SK-N-MC (cell line): ENCODE results near the gene KDM4E.
A peak's percentile ranks its signal among the peaks of the same experiment; 100 is the strongest.

Experiments used
- DNase-seq: peaks from one replicate; pipeline ENCODE4 v3.0.0-alpha.2; 2011; ENCODE audit warnings: low read depth, low spot score
- H3K27ac ChIP-seq: fragments of 200-600 bp; sonication (generic); 2 replicates; pipeline ENCODE4 v1.5.1; 2016; ENCODE audit warnings: mixed run types
- H3K36me3 ChIP-seq: fragments of 200-600 bp; sonication (generic); 2 replicates; pipeline ENCODE4 v1.6.1; 2017; ENCODE audit warnings: antibody characterized with exemption, low read length, mixed read lengths; ENCODE audit not compliant: insufficient read depth
- H3K4me3 ChIP-seq: fragments of 200-600 bp; sonication (generic); 2 replicates; pipeline ENCODE4 v1.5.1; 2016
- H3K9ac ChIP-seq: fragments of 200-600 bp; sonication (generic); 2 replicates; pipeline ENCODE4 v1.8.0; 2017; ENCODE audit warnings: mixed run types, mixed read lengths; ENCODE audit not compliant: insufficient read length
- H3K9me3 ChIP-seq: fragments of 200-600 bp; sonication (generic); 2 replicates; pipeline ENCODE4 v1.6.1; 2017; ENCODE audit warnings: low read depth, mild to moderate bottlenecking, antibody characterized with exemption, low read length, moderate library complexity, mixed read lengths
- EZH2 ChIP-seq: fragments of 200-600 bp; sonication (generic); IDR thresholded peaks from one replicate; pipeline ENCODE4 v1.6.1; 2017; ENCODE audit warnings: antibody characterized with exemption
- FOXP2 ChIP-seq: optimal IDR thresholded peaks from 2 replicates; pipeline ENCODE3; 2011; ENCODE audit warnings: mild to moderate bottlenecking, moderate library complexity; ENCODE audit not compliant: insufficient read depth; ENCODE audit errors: extremely low read length, control extremely low read depth
- POLR2AphosphoS5 ChIP-seq: IDR thresholded peaks from 2 replicates; pipeline ENCODE4 v1.6.1; 2012; ENCODE audit warnings: mild to moderate bottlenecking, low read depth, low read length, borderline replicate concordance

KDM4E gene

DNA sequence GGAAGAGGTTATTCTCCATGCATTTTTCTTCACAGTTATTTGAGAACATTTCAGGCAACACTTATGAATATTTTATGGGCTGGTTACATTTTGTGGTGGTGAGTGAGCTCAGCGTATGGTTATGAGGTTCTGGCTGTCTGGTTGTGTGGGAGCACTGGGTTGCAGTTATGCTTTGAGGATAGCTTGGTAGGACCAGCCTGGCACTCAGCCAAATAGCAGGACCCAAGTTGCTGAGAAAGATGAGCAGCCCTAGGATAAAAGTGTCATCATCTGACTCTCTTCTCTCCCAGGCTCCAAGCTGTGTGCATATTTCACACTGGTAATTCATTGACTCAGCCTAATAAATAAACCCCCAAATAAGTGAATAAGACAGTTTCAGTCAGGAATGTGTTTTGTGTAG lies 33.6 kb downstream of the KDM4E start:
- no peak for TF ChIP-seq POLR2AphosphoS5
- TF ChIP-seq EZH2: no peak
- no peak for TF ChIP-seq FOXP2
- DNase-seq: no peak
- Histone ChIP-seq H3K4me3 (no peak overlapping the region), H3K9ac (no peak overlapping the region), H3K27ac (no peak overlapping the region), H3K36me3 (no peaks in the 10 kb centered on the region), H3K9me3 (no peaks in the 10 kb centered on the region)

DNA sequence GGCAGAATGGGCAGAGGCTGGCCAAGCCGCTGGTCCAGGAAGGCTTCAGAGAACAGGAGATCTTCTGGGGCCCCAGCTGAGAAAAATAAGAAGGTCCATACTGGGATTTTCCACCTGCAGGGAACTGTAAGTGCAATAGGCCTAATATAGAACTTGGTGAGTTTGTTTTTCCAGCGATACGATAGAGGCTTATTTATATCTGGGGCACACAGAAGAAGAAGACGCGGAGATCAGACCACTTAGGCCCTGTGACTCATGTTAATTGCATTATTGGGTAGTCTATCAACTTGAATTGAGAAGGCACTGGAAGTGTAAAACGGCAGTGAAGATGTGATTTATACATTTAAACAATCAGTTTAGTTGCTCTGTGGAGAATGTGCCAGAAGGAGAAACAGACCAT lies 34.0 kb downstream of the KDM4E start:
- no peaks in the 10 kb centered on the region for H3K36me3 ChIP-seq
- DNase-seq: no peak
- H3K4me3 ChIP-seq: no peak overlapping the region
- no peak overlapping the region for H3K27ac ChIP-seq
- no peak overlapping the region for H3K9ac ChIP-seq
- H3K9me3 ChIP-seq: no peaks in the 10 kb centered on the region
- no peak for TF ChIP-seq POLR2AphosphoS5
- no peak for TF ChIP-seq EZH2
- TF ChIP-seq FOXP2: no peak

DNA sequence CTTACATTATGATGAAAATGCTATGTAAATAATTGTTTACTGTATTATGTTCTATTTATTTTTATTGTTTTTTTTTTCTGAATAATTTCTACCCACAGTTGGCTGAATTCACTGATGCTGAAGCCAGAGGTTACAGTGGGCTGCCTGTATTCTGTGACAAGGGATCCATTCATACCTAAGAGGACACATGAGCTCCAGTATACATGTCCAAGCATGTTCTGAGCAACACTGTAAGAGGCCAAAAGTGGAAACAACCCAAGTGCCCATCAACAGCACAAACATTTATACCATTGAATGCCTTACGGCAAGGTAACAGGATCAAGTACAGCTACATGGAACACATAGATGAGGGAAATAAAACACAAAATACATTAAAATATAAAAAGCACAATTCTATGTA lies 40.3 kb downstream of the KDM4E start:
- no peak overlapping the region for H3K4me3 ChIP-seq
- no peaks in the 10 kb centered on the region for H3K36me3 ChIP-seq
- DNase-seq: no peak
- H3K9ac ChIP-seq: no peak overlapping the region
- no peak for TF ChIP-seq FOXP2
- no peak for TF ChIP-seq POLR2AphosphoS5
- no peak for TF ChIP-seq EZH2
- no peak overlapping the region for H3K27ac ChIP-seq
- no peaks in the 10 kb centered on the region for H3K9me3 ChIP-seq

DNA sequence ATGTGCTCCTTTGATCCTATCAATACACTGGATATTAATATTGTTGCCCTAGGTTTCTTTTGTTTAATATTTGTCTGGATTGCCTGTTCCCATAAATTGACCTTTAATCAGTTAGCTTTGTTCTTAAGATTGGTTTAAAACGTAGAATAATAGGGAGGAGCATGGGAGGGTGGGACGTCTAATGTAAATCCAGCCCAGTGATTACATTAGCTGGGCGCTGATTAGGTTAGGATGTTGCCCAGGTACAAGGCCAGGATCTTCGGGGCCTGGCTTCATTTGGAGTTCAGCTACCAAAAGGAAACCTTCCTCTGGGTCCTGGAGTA lies 41.6 kb downstream of the KDM4E start, which contains the start of gene SRSF8:
TSS of gene SRSF8 (plus strand) at position 204 of the 323 bp plus-strand sequence. CDS start 308 bp downstream, outside the sequence.
- Histone ChIP-seq H3K9me3 (no peaks in the 10 kb centered on the region), H3K36me3 (no peaks in the 10 kb centered on the region), H3K27ac (peak within 1 kb of the TSS; percentile 60; the same call in 1 of the 2 replicates), H3K4me3 (peak within 1 kb of the TSS; percentile 89), H3K9ac (peak within 1 kb of the TSS; percentile 75)
- TF ChIP-seq EZH2 (no peak), FOXP2 (no peak), POLR2AphosphoS5 (no peak)
- DNase-seq: no peak

DNA sequence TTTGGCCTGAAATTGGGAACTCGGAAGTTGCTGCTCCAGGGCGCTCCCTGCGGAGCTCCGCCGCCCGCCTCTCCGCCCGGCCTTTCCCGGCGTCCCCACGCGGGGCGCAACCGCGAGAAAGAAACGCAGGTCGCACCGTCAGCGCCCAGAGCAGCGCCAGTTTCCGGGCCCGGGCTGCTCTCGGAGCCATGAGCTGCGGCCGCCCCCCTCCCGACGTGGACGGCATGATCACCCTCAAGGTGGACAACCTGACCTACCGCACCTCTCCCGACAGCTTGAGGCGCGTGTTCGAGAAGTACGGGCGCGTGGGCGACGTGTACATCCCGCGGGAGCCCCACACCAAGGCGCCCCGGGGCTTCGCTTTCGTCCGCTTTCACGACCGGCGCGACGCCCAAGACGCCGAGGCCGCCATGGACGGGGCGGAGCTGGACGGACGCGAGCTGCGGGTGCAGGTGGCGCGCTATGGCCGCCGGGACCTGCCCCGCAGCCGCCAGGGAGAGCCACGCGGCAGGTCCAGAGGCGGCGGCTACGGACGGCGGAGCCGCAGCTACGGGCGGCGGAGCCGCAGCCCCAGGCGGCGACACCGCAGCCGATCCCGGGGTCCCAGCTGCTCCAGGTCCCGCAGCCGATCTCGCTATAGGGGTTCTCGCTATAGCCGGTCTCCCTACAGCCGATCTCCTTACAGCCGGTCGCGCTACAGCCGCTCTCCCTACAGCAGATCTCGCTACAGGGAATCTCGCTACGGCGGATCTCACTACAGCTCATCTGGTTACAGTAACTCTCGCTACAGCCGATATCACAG lies 42.2 kb downstream of the KDM4E start:
- Histone ChIP-seq H3K4me3 (peak overlapping the region; percentile 89), H3K36me3 (no peaks in the 10 kb centered on the region), H3K9ac (peak overlapping the region; percentile 75), H3K27ac (peak overlapping the region; percentile 60; the same call in 1 of the 2 replicates), H3K9me3 (no peaks in the 10 kb centered on the region)
- no peak for TF ChIP-seq FOXP2
- peak; percentile 42; the same call in 1 of the 2 replicates for TF ChIP-seq POLR2AphosphoS5
- no peak for TF ChIP-seq EZH2
- DNase-seq: no peak

DNA sequence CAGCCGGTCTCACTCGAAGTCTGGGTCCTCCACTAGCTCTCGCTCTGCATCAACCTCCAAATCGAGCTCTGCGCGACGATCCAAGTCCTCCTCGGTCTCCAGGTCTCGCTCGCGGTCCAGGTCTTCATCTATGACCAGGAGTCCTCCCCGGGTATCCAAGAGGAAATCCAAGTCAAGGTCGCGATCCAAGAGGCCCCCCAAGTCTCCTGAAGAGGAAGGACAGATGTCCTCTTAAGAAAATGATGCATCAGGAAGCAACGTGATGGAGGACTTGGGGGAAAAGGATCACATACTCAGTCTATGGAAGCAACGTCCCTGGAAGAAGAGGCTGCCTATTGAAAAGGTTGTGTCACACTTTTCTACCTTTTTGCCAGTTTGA lies 42.8 kb downstream of the KDM4E start:
- DNase-seq: no peak
- peak overlapping the region; percentile 89 for H3K4me3 ChIP-seq
- H3K9me3 ChIP-seq: no peaks in the 10 kb centered on the region
- no peak for TF ChIP-seq EZH2
- no peak for TF ChIP-seq POLR2AphosphoS5
- no peak for TF ChIP-seq FOXP2
- H3K36me3 ChIP-seq: no peaks in the 10 kb centered on the region
- peak overlapping the region; percentile 60; the same call in 1 of the 2 replicates for H3K27ac ChIP-seq
- H3K9ac ChIP-seq: peak overlapping the region; percentile 75

DNA sequence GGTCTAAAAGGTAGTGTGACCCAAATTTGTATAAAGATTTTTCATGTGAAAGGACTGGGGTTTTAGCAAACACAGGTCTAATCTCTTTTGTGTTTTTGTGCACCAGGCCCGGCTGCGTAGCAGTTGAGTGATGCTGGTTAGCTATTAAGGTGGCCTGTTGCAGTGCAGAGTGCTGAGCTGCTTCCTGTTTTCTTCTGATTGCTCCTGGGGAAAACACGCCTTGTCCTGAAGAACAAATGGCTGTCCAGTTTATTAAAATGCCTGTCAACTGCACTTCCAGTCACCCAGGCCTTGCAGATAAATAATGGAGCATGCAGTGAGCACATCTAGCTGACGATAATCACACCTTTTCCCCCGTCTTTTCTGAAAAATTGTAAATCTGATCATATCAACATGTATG lies 43.5 kb downstream of the KDM4E start:
- peak overlapping the region; percentile 37 for H3K9ac ChIP-seq
- no peaks in the 10 kb centered on the region for H3K9me3 ChIP-seq
- H3K27ac ChIP-seq: no peak overlapping the region
- TF ChIP-seq EZH2: no peak
- no peak for TF ChIP-seq POLR2AphosphoS5
- TF ChIP-seq FOXP2: no peak
- peak overlapping the region; percentile 89 for H3K4me3 ChIP-seq
- H3K36me3 ChIP-seq: no peaks in the 10 kb centered on the region
- DNase-seq: no peak

DNA sequence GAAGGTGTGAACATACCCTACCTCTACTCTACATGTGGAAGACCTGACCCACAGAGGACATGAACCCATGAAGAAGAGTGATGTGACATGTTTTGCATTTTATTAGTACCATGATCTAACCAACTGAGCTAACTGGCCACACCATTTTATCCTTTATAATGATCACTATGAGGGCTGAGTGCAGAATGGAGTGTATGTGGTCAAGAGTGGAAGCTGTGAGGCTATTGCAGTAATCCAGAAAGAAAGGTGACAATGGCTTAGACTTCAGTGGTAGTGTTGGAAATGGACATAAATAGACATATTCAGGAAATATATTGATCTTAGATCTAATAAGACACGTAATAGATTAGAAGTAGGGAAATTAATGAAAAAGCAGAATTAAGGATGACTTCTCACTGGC lies 45.4 kb downstream of the KDM4E start:
- DNase-seq: no peak
- H3K9ac ChIP-seq: no peak overlapping the region
- TF ChIP-seq POLR2AphosphoS5: no peak
- no peak for TF ChIP-seq EZH2
- no peak for TF ChIP-seq FOXP2
- no peak overlapping the region for H3K4me3 ChIP-seq
- H3K36me3 ChIP-seq: no peaks in the 10 kb centered on the region
- no peak overlapping the region for H3K27ac ChIP-seq
- no peaks in the 10 kb centered on the region for H3K9me3 ChIP-seq
